Central memory CD8-positive, alpha-beta T cell (primary cell): ENCODE results near the gene APOM.
A peak's percentile ranks its signal among the peaks of the same experiment; 100 is the strongest.

ENCODE experiments used
- ATAC-seq: fragments of 150-1000 bp; cut with Tn5 transposase; replicated peaks from 2 replicates; pipeline ENCODE4 v1.10.0; 2022; ENCODE audit warnings: mild to moderate bottlenecking, moderate FRiP score, moderate number of reproducible peaks; ENCODE audit not compliant: poor library complexity, severe bottlenecking; ENCODE audit errors: extremely low read depth
- DNase-seq, 2 donors: peaks; one replicate each; pipeline ENCODE4 v3.0.0; 2021; ENCODE audit warnings: low spot score in 2 of 2
- H3K27ac Mint-ChIP-seq: one replicate; pipeline ENCODE4 v1.8.0; 2022; ENCODE audit warnings: low read depth, mild to moderate bottlenecking, moderate library complexity, mixed read lengths
- H3K27me3 Mint-ChIP-seq: one replicate; pipeline ENCODE4 v1.8.0; 2022; ENCODE audit warnings: mixed read lengths
- H3K36me3 Mint-ChIP-seq: one replicate; pipeline ENCODE4 v1.8.0; 2022; ENCODE audit warnings: mild to moderate bottlenecking, moderate library complexity, mixed read lengths; ENCODE audit not compliant: insufficient read depth
- H3K4me1 Mint-ChIP-seq: one replicate; pipeline ENCODE4 v1.8.0; 2022; ENCODE audit warnings: mixed read lengths
- H3K4me3 Mint-ChIP-seq: one replicate; pipeline ENCODE4 v1.8.0; 2022; ENCODE audit warnings: mild to moderate bottlenecking, moderate library complexity, mixed read lengths
- H3K9me3 Mint-ChIP-seq: one replicate; pipeline ENCODE4 v1.8.0; 2022; ENCODE audit warnings: mixed read lengths

Gene APOM

GRCh38 chr6:31681135-31681671, 25.5 kb downstream of the APOM start:
- DNase-seq = no peak
- peak overlapping the region; percentile 88 for H3K4me3 Mint-ChIP-seq
- no peaks in the 10 kb centered on the region for H3K9me3 Mint-ChIP-seq
- ATAC-seq = peak; percentile 49
- H3K27me3 Mint-ChIP-seq = no peaks in the 10 kb centered on the region
- H3K4me1 Mint-ChIP-seq = peaks cover 23% of the 10 kb centered on the region
- peak overlapping the region; percentile 86 for H3K27ac Mint-ChIP-seq
- peaks cover 5% of the 10 kb centered on the region for H3K36me3 Mint-ChIP-seq

- peaks cover 23% of the 10 kb centered on the region for H3K4me1 Mint-ChIP-seq
- peak overlapping the region; percentile 36 for H3K4me3 Mint-ChIP-seq
- ATAC-seq (no peak), DNase-seq (no peak)
- no peaks in the 10 kb centered on the region for H3K27me3 Mint-ChIP-seq
- H3K27ac Mint-ChIP-seq = no peak overlapping the region
- H3K9me3 Mint-ChIP-seq = no peaks in the 10 kb centered on the region
- H3K36me3 Mint-ChIP-seq = peaks cover 12% of the 10 kb centered on the region
Measured at GRCh38 chr6:31683591-31683990, 27.9 kb downstream of the APOM start.

- Mint-ChIP-seq H3K4me3 (no peak overlapping the region), H3K4me1 (peaks cover 2% of the 10 kb centered on the region), H3K9me3 (no peaks in the 10 kb centered on the region), H3K36me3 (peaks cover 17% of the 10 kb centered on the region), H3K27ac (no peak overlapping the region), H3K27me3 (no peaks in the 10 kb centered on the region)
- DNase-seq (no peak), ATAC-seq (no peak)
Measured at GRCh38 chr6:31686483-31686882, 30.8 kb downstream of the APOM start.

- H3K36me3 Mint-ChIP-seq = peaks cover 21% of the 10 kb centered on the region
- no peak overlapping the region for H3K4me3 Mint-ChIP-seq
- H3K27me3 Mint-ChIP-seq = no peaks in the 10 kb centered on the region
Measured at GRCh38 chr6:31687321-31687720, 31.6 kb downstream of the APOM start.

GRCh38 chr6:31687860-31688693, 32.4 kb downstream of the APOM start:
- ATAC-seq = no peak
- Mint-ChIP-seq H3K4me3 (no peak overlapping the region), H3K4me1 (no peaks in the 10 kb centered on the region), H3K9me3 (no peaks in the 10 kb centered on the region), H3K27ac (peak overlapping the region; percentile 46), H3K36me3 (peaks cover 26% of the 10 kb centered on the region), H3K27me3 (no peaks in the 10 kb centered on the region)
- no peak for DNase-seq

More at GRCh38 chr6:31687321-31687720, 31.6 kb downstream of the APOM start:
- DNase-seq (no peak), ATAC-seq (no peak)
- Mint-ChIP-seq H3K27ac (no peak overlapping the region), H3K4me1 (no peaks in the 10 kb centered on the region), H3K9me3 (no peaks in the 10 kb centered on the region)

- Mint-ChIP-seq H3K27ac (no peak overlapping the region), H3K4me3 (no peak overlapping the region), H3K36me3 (peaks cover 37% of the 10 kb centered on the region), H3K27me3 (no peaks in the 10 kb centered on the region), H3K9me3 (no peaks in the 10 kb centered on the region), H3K4me1 (no peaks in the 10 kb centered on the region)
- no peak for DNase-seq
- no peak for ATAC-seq
Measured at GRCh38 chr6:31689249-31690110, 33.8 kb downstream of the APOM start.

GRCh38 chr6:31690231-31691077, 34.8 kb downstream of the APOM start:
- DNase-seq (no peak), ATAC-seq (no peak)
- Mint-ChIP-seq H3K4me3 (no peak overlapping the region), H3K36me3 (peaks cover 40% of the 10 kb centered on the region), H3K27ac (no peak overlapping the region), H3K4me1 (no peaks in the 10 kb centered on the region), H3K27me3 (no peaks in the 10 kb centered on the region), H3K9me3 (no peaks in the 10 kb centered on the region)

- Mint-ChIP-seq H3K9me3 (no peaks in the 10 kb centered on the region), H3K36me3 (peaks cover 46% of the 10 kb centered on the region), H3K27ac (no peak overlapping the region), H3K27me3 (no peaks in the 10 kb centered on the region), H3K4me1 (no peaks in the 10 kb centered on the region), H3K4me3 (no peak overlapping the region)
- DNase-seq (no peak), ATAC-seq (no peak)
Measured at GRCh38 chr6:31691078-31691463, 35.4 kb downstream of the APOM start.

GRCh38 chr6:31691564-31692108, 35.9 kb downstream of the APOM start:
- no peaks in the 10 kb centered on the region for H3K27me3 Mint-ChIP-seq
- H3K36me3 Mint-ChIP-seq = peaks cover 50% of the 10 kb centered on the region
- DNase-seq (no peak), ATAC-seq (no peak)
- H3K4me1 Mint-ChIP-seq = peaks cover under 1% of the 10 kb centered on the region
- H3K27ac Mint-ChIP-seq = no peak overlapping the region
- no peak overlapping the region for H3K4me3 Mint-ChIP-seq
- H3K9me3 Mint-ChIP-seq = no peaks in the 10 kb centered on the region

- DNase-seq = no peak
- ATAC-seq = no peak
- Mint-ChIP-seq H3K4me1 (peaks cover 7% of the 10 kb centered on the region), H3K36me3 (peaks cover 52% of the 10 kb centered on the region), H3K4me3 (no peak overlapping the region), H3K27ac (no peak overlapping the region), H3K9me3 (no peaks in the 10 kb centered on the region), H3K27me3 (no peaks in the 10 kb centered on the region)
Measured at GRCh38 chr6:31692353-31692752, 36.7 kb downstream of the APOM start.

- Mint-ChIP-seq H3K27ac (no peak overlapping the region), H3K4me3 (no peak overlapping the region), H3K36me3 (peaks cover 54% of the 10 kb centered on the region), H3K9me3 (no peaks in the 10 kb centered on the region), H3K4me1 (peaks cover 13% of the 10 kb centered on the region), H3K27me3 (no peaks in the 10 kb centered on the region)
- no peak for ATAC-seq
- DNase-seq = no peak
Measured at GRCh38 chr6:31692886-31693285, 37.2 kb downstream of the APOM start.

GRCh38 chr6:31693535-31693934, 37.8 kb downstream of the APOM start:
- no peaks in the 10 kb centered on the region for H3K27me3 Mint-ChIP-seq
- H3K36me3 Mint-ChIP-seq = peaks cover 52% of the 10 kb centered on the region
- ATAC-seq (no peak), DNase-seq (no peak)
- no peak overlapping the region for H3K27ac Mint-ChIP-seq
- H3K4me1 Mint-ChIP-seq = peaks cover 16% of the 10 kb centered on the region
- no peaks in the 10 kb centered on the region for H3K9me3 Mint-ChIP-seq
- H3K4me3 Mint-ChIP-seq = no peak overlapping the region
